Mucosa of stomach (tissue), 1 donor: ENCODE data around the gene DSC1.

Experiments used
- H3K27me3 ChIP-seq: one replicate; pipeline ENCODE4 v1.7.0; 2013; ENCODE audit warnings: mild to moderate bottlenecking, low read length; ENCODE audit not compliant: control insufficient read depth, insufficient read depth
- H3K36me3 ChIP-seq: one replicate; pipeline ENCODE4 v1.7.0; 2013; ENCODE audit warnings: low read length; ENCODE audit not compliant: control insufficient read depth, insufficient read depth
- H3K4me1 ChIP-seq: one replicate; pipeline ENCODE4 v1.7.0; 2013; ENCODE audit warnings: mild to moderate bottlenecking, low read length; ENCODE audit not compliant: control insufficient read depth, insufficient read depth
- H3K4me3 ChIP-seq: one replicate; pipeline ENCODE4 v1.7.0; 2013; ENCODE audit warnings: low read length
- H3K9ac ChIP-seq: one replicate; pipeline ENCODE4 v1.7.0; 2013; ENCODE audit warnings: mild to moderate bottlenecking, low read length, moderate library complexity
- H3K9me3 ChIP-seq: one replicate; pipeline ENCODE4 v1.7.0; 2013; ENCODE audit warnings: mild to moderate bottlenecking, low read length, moderate library complexity; ENCODE audit not compliant: control insufficient read depth
- donor health status: Pancreatic carcinoma.

DSC1 gene, protein sequence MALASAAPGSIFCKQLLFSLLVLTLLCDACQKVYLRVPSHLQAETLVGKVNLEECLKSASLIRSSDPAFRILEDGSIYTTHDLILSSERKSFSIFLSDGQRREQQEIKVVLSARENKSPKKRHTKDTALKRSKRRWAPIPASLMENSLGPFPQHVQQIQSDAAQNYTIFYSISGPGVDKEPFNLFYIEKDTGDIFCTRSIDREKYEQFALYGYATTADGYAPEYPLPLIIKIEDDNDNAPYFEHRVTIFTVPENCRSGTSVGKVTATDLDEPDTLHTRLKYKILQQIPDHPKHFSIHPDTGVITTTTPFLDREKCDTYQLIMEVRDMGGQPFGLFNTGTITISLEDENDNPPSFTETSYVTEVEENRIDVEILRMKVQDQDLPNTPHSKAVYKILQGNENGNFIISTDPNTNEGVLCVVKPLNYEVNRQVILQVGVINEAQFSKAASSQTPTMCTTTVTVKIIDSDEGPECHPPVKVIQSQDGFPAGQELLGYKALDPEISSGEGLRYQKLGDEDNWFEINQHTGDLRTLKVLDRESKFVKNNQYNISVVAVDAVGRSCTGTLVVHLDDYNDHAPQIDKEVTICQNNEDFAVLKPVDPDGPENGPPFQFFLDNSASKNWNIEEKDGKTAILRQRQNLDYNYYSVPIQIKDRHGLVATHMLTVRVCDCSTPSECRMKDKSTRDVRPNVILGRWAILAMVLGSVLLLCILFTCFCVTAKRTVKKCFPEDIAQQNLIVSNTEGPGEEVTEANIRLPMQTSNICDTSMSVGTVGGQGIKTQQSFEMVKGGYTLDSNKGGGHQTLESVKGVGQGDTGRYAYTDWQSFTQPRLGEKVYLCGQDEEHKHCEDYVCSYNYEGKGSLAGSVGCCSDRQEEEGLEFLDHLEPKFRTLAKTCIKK

DNA sequence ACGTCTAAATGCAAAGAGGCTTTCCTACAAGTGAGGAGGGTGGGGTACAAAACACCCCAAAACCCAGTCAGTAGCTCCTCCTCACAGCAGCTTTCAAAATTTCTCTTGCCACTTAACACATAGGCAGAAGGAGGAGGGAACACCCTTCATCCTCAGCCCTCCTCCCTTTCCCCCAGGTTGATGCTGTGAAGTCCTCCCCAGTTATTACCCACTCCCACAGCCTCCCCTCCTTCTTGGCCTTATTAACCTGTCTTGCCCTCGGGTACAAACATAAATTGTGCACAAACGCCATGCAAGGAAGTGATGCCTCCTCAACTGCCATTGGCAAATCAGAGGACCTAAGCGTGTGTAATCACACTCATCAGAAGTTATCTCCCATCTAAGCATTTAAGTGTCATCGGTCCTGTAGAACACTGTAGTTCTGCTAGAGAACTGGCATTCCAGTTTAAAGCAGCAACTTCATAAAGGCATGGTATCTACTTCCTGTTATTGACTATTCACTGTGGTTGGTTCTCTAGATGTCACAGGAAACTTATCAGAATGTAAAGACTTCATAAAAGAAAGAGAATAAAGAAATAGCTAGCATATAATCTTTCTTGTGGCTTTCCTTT lies at the start of gene DSC1:
Gene DSC1 (minus strand): TSS at position 32 of the 611 bp plus-strand sequence. CDS start 262 bp downstream, outside the sequence.
- Histone ChIP-seq H3K9me3 (no peaks in the 10 kb centered on the region), H3K9ac (no peak within 1 kb of the TSS), H3K4me3 (no peak within 1 kb of the TSS)

DNA sequence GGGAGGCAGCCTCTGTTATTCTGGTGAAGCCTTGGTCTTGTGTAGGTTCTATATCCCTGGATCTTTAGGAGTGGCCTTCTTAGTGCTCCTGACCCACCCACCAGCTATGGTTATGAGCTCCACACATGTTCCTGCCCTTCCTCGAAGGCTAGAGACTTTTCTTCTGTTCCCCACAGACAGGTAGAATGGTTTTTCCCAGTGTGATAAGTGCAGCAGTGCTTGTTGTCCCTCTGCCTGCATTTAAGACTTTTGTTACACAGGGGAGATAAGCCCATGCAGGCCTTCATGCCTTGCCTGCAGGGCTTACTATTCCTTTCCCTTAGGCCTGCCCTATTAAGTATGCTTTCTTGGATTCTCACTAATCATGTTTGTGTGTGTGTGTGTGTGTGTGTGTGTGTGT lies 48.4 kb upstream of the DSC1 start:
- no peaks in the 10 kb centered on the region for H3K9me3 ChIP-seq
- H3K9ac ChIP-seq = no peak overlapping the region
- H3K4me3 ChIP-seq = no peak overlapping the region
- H3K27me3 ChIP-seq = no peaks in the 10 kb centered on the region
- H3K36me3 ChIP-seq = no peaks in the 10 kb centered on the region
- H3K4me1 ChIP-seq = peaks cover 30% of the 10 kb centered on the region

More for the DNA sequence above, at the start of gene DSC1:
- no peaks in the 10 kb centered on the region for H3K27me3 ChIP-seq
- no peaks in the 10 kb centered on the region for H3K36me3 ChIP-seq
- no peaks in the 10 kb centered on the region for H3K4me1 ChIP-seq

DNA sequence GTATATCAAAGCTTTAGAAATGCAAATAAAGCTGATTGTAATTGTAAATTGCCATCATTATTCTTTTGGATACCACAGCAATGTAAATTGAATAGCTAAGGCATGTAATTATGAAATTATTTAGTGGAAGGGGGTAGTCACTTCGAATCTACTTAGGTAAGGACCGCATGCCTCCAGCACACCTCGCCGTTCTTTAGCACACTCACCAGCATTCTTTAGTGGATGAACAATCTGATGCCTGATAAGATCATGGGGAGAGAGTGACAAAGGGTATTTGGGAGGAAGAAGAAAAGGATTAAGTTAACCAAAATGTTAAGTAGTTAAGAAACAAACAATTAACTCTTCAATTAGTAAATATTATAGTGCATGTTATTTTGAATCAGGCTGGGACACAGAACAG lies 46.4 kb upstream of the DSC1 start:
- Histone ChIP-seq H3K4me3 (no peak overlapping the region), H3K36me3 (no peaks in the 10 kb centered on the region), H3K9me3 (no peaks in the 10 kb centered on the region), H3K9ac (no peak overlapping the region), H3K4me1 (peaks cover 35% of the 10 kb centered on the region), H3K27me3 (no peaks in the 10 kb centered on the region)

DNA sequence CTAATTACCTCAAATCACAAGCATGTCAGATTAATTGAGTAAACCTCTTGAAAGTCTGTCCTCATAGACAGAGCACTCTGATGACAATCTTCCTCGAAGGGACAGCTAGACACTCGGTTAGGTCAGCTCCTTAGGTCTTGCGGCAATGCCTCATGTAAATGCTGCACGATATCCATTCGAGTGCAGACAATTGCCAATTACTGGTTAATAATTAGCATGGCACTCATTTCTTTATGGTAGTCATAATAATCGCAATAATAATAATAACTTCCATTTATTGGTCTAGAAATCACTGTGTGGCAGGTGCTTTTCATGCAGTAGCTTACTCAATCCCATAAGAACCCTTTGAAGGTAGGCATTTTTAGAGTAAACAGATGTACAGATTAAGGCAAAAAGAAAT lies 44.7 kb upstream of the DSC1 start:
- Histone ChIP-seq H3K36me3 (no peaks in the 10 kb centered on the region), H3K4me1 (peaks cover 39% of the 10 kb centered on the region), H3K9me3 (no peaks in the 10 kb centered on the region), H3K4me3 (no peak overlapping the region), H3K27me3 (no peaks in the 10 kb centered on the region), H3K9ac (peak overlapping the region; percentile 32)

DNA sequence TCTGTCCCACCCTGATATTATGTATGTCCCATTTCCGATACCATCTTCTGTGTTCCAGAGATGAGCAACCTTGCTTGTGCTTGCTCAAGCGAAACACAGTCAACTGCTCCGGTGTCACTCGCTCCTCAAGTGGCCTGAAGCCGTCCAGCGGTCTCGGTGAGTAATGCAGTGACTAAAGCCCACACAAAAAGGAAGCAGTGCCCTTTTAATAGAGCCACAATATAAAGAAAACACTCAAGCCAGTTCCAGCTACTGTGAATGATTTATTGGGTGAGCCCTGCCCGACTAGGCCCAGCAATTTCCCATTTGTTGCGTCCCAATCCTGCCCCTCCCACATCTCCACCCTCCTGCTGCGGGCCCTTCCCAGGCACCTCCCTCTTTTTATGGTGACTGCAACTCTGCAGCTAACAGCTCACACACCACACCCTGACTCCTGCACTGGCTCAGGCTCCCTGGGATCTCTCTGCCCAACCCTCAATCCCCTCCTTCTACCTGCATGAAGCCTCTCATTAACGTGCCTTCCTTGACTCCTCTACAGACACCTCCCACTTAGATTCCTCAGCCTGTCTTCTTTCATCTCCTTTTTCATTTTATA lies 44.2 kb upstream of the DSC1 start:
- peak overlapping the region; percentile 45 for H3K9ac ChIP-seq

DNA sequence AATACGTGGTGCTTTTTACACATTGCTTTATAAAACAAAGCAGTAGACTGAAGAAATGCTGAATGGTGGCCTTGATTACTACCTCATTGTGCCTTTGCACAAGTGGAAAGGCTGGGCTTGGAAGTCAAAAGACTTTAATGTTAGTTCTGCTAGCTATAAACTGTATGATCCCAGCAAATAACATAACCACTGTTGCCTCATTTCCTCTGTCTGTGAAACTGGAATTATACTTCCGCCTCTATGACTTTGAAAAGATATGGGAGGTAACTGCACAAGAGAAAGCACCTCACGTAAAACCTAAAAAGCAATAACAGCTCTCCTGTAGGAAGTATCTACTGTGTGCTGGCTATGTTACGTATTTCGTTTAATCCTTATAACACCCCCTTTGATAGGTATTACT lies 43.4 kb upstream of the DSC1 start:
- Histone ChIP-seq H3K27me3 (no peaks in the 10 kb centered on the region), H3K4me1 (peaks cover 31% of the 10 kb centered on the region), H3K36me3 (no peaks in the 10 kb centered on the region), H3K9me3 (no peaks in the 10 kb centered on the region), H3K4me3 (no peak overlapping the region), H3K9ac (peak overlapping the region; percentile 45)

More for the DNA sequence above, 44.2 kb upstream of the DSC1 start:
- H3K36me3 ChIP-seq = no peaks in the 10 kb centered on the region
- H3K9me3 ChIP-seq = no peaks in the 10 kb centered on the region
- H3K27me3 ChIP-seq = no peaks in the 10 kb centered on the region
- H3K4me3 ChIP-seq = peak overlapping the region; percentile 20
- H3K4me1 ChIP-seq = peaks cover 39% of the 10 kb centered on the region

DNA sequence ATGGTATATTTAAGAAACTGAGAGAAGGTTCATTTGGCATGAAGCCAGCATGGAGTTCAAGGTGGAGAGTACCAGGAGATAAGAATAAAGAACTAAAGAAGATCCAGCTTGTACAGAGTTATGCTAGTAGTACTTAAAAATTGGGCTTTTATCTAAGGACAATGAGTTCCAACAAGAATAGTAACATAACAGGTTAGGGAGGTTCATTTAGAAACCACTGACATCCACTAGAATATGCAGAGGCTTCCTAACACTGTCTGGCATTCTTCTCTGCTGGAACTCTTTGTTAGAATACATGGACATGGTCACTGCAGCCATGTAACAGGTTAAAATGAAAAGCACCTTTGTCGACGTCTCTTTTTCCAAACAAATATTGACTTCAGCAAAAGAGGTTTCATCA lies 42.6 kb upstream of the DSC1 start:
- no peaks in the 10 kb centered on the region for H3K36me3 ChIP-seq
- peaks cover 28% of the 10 kb centered on the region for H3K4me1 ChIP-seq
- H3K9ac ChIP-seq = no peak overlapping the region

DNA sequence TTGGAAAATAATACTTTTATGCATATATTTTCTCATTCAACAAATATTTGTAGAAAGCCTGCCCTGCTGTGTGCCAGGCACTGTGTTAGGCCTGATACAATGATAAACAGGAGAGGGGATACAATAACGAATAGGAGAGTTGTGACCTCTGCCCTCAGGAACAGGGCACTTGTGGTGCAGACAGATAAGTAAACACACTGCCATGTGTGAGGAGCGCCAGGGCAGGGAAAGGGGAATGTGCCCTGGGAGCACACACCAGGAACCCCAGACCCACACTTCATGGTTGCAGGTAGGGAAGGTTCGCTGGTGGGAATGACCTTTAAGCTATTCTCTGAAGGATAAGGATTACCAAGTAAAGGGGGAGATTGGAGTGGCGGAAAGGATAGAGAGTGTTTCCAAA lies 42.2 kb upstream of the DSC1 start:
- Histone ChIP-seq H3K27me3 (no peaks in the 10 kb centered on the region), H3K4me1 (peaks cover 28% of the 10 kb centered on the region), H3K9me3 (no peaks in the 10 kb centered on the region), H3K9ac (no peak overlapping the region), H3K4me3 (no peak overlapping the region), H3K36me3 (no peaks in the 10 kb centered on the region)

More for the DNA sequence above, 42.6 kb upstream of the DSC1 start:
- no peaks in the 10 kb centered on the region for H3K9me3 ChIP-seq
- no peaks in the 10 kb centered on the region for H3K27me3 ChIP-seq
- H3K4me3 ChIP-seq = no peak overlapping the region

DNA sequence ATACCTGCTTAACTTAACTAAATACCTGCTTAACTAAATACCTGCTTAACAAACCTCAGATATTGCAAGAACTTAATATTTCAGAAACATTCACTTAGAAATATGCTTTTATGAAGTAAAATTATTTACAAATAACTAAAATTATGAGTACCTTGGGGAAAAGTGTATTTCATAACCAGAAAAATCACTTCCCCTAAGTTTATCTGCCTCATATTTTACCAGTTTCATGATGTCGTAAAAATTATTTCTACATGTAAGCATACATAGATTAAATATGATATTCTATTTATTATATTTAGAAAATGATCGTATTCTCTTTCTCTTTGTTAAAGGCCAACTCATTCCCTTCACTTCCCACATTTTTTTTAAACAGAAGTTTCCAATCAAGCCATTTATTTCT lies 41.5 kb upstream of the DSC1 start:
- peaks cover 31% of the 10 kb centered on the region for H3K4me1 ChIP-seq
- no peaks in the 10 kb centered on the region for H3K9me3 ChIP-seq
- no peak overlapping the region for H3K4me3 ChIP-seq
- H3K9ac ChIP-seq = peak overlapping the region; percentile 41
- H3K27me3 ChIP-seq = no peaks in the 10 kb centered on the region
- no peaks in the 10 kb centered on the region for H3K36me3 ChIP-seq

DNA sequence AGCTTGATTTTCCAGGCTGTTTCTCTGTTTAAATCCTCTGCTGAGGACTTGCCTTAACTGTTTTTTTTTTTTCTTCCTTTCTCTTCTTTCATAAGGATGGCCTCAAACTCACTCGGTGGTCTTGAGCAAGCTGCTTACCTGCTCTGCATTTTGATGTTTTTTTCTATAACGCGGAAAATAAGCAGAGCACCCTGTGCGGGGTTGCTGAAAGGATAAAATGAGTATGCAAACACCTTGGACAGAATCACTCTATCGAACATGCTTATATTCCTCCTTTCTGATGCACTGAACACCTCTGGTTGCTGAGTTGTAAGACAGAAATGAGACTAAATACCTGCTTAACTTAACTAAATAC lies 41.1 kb upstream of the DSC1 start:
- Histone ChIP-seq H3K4me3 (no peak overlapping the region), H3K27me3 (no peaks in the 10 kb centered on the region), H3K36me3 (no peaks in the 10 kb centered on the region), H3K9me3 (no peaks in the 10 kb centered on the region), H3K9ac (peak overlapping the region; percentile 41), H3K4me1 (peaks cover 34% of the 10 kb centered on the region)

DNA sequence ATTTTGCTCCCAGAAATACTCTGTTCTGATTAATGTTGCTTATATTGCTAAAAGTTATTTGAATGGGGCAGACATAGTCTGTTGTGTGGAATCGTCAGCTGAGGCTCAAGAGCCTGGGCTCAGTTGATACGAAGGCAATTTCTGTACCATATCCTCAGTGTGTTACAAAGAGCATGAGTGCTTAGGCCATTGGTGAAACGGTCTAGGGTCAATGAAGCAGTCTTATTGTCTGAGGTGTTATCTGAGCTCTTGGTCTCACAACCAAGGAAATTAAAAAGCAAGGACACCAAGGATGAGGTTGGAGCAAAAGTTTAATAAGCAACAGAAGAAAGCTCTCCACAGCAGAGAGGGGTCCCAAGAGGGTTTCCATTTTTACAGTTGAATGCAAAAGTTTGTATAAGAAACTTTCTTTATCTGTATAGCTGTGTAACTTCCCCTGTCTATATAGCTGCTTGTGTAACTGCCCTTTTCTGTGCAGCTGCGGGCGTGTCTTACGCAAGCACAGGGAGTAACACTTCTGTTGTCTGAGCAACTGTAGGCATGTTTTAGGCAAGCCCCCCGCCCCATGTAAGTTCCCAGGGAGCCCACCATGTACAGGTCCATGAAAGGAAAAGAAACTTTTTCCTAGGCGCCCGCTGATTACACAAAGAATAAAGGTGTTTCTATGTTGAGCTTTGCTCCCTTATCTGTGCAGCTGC lies 40.6 kb upstream of the DSC1 start:
- peak overlapping the region; percentile 41 for H3K9ac ChIP-seq
- H3K36me3 ChIP-seq = no peaks in the 10 kb centered on the region
- H3K4me1 ChIP-seq = peaks cover 34% of the 10 kb centered on the region
- H3K9me3 ChIP-seq = no peaks in the 10 kb centered on the region
- no peak overlapping the region for H3K4me3 ChIP-seq
- no peaks in the 10 kb centered on the region for H3K27me3 ChIP-seq
